HG03457 (cell line): ENCODE measurements around the gene NGEF.
"Not testable (repeated sequence)": the region's sequence is repeated elsewhere in the genome, so short reads cannot be mapped to it uniquely, and the experiment has no call there.

Experiments used
- ATAC-seq: cut with Tn5 transposase; IDR thresholded peaks from one replicate; pipeline ENCODE4 v1.9.1; 2021; ENCODE audit warnings: moderate number of reproducible peaks; ENCODE audit not compliant: unreplicated experiment

Gene NGEF, protein sequence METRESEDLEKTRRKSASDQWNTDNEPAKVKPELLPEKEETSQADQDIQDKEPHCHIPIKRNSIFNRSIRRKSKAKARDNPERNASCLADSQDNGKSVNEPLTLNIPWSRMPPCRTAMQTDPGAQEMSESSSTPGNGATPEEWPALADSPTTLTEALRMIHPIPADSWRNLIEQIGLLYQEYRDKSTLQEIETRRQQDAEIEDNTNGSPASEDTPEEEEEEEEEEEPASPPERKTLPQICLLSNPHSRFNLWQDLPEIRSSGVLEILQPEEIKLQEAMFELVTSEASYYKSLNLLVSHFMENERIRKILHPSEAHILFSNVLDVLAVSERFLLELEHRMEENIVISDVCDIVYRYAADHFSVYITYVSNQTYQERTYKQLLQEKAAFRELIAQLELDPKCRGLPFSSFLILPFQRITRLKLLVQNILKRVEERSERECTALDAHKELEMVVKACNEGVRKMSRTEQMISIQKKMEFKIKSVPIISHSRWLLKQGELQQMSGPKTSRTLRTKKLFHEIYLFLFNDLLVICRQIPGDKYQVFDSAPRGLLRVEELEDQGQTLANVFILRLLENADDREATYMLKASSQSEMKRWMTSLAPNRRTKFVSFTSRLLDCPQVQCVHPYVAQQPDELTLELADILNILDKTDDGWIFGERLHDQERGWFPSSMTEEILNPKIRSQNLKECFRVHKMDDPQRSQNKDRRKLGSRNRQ

DNA sequence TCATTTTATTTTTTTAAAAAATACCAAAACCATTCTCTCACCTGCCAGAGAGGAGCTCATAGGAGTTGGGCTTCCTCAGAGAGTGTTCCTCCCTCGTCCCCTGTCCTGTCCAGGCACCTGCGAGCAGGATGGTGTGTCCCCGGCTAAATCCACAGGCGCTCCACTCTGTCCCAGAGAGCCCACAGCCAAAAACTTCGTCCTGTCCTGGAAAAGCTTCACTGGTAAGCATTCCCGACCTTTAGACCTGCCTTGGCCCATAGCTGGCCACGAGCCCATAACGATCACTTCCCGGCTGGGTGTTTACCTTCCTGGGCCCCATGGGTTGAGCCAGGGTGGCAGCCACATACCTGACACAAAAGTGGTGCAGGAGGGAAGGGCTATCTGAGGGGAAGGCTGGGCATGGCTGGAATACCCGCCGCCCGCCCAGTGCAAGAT lies at the start of gene NGEF:
Gene NGEF (minus strand): TSS at position 230 of the 435 bp plus-strand sequence. CDS start 38,366 bp downstream, outside the sequence.
- no peak for ATAC-seq

DNA sequence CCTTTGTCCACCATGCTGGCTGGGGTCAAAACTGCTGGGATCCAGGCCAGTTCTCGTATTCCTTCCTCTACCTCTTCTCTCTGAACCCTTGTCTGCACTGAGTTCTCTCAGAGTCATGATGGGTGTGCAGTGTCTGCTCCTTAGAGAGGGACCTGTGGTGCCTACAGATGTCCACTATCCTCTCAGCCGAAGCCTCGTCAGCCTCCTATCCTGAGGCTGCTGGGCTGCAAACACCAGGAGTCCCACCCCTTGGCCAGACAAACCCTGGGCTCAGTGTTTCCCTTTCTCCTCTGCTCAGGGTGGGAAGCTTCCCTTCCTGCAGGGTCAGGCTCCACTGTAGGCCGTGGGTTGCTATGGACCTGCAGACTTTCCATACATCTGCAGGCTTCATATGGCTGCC lies 49.4 kb upstream of the NGEF start:
- no peak for ATAC-seq

GRCh38 chr2:233061591-233062450 lies 48.8 kb upstream of the NGEF start:
- ATAC-seq, result no peak

DNA sequence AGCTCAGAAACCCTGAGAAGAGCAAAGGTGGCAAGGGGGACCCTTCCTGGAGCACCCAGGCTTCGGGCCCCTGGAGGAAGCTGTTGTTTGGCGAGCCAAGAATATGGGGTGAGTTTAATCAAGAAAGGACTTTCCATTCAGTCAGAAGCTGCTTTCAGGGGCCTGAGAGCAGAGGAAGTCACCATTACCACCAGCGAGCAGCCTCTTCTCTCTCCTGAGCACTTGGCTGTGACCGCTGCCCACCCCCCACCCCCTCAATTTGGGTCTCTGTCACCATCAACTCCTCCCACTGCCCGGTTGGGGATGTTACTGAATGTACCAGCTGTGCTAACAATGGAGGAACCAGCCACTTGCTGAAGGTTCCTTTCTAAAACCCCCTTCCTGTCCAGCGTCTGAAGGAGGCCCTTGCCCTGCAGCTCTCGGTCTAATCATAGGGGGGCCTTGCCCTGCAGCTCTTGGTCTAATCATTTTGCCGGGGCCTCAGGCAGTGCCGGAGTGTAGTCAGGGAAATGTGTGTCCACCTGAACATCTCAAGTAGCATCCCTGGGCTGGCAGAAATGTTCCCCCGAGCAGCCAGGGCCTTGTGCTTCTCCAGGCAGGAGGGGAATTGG lies 48.0 kb upstream of the NGEF start:
- ATAC-seq, result no peak

DNA sequence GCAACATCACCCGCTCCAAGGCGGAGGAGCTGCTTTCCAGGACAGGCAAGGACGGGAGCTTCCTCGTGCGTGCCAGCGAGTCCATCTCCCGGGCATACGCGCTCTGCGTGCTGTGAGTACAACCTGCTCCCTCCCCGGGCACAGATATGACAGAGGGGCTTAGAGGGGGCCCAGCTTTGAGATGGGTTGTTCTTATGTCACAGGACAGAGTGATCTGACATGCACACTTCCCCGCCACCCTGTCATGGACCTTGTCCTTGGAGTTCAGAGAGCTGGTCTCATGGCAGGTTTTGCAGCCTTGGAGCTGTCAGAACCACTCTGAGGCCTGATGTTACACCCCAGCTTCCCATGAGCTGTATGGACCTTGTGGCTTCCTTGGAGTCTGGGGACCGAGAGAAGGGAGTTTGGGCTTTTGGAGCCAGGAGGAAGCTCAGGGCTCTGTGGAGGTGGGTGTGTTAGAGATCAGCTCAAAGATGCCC lies 47.5 kb upstream of the NGEF start:
- no peak for ATAC-seq

DNA sequence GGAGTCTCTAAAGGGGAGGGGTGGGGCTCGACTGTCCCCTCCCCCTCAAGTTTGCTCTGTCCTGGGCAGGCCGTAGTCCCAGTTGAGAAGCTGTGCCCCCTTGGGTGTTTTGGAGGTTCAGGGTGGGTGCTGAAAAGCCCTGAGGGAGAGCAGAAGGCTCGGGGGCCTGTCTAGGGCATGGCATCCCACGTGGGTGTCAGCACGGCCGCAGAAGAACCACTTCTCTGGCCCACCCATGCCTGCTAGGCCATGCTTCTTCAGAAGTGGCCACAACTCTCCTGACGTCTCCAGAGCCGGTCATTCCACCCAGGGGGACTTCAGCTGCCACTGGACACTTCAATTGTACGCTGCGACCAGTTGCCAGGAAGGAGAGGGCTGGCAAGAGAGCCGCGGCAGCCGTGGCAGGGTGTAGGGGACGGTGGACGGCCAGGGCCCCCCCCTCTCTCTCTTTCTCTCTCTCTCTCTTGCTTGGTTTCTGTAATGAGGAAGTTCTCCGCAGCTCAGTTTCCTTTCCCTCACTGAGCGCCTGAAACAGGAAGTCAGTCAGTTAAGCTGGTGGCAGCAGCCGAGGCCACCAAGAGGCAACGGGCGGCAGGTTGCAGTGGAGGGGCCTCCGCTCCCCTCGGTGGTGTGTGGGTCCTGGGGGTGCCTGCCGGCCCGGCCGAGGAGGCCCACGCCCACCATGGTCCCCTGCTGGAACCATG lies 46.9 kb upstream of the NGEF start, which contains the start of gene INPP5D:
Gene INPP5D (plus strand): TSS at position 546 of the 704 bp plus-strand sequence. CDS start 137 bp downstream, at position 683.
- peak; percentile 30 for ATAC-seq

DNA sequence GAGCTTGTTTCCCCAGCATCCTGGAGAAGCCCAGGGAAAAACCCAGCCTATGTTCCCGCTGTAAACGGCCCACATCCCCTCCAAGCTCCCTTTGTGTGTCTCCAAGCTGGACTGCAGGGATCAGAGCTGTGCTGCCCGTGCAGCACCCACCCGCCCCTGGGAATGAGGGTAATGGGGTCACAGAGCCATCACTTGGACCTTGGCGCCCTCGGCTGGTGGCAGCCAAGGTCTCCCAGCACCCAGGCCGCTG lies 46.4 kb upstream of the NGEF start:
- ATAC-seq, result no peak

DNA sequence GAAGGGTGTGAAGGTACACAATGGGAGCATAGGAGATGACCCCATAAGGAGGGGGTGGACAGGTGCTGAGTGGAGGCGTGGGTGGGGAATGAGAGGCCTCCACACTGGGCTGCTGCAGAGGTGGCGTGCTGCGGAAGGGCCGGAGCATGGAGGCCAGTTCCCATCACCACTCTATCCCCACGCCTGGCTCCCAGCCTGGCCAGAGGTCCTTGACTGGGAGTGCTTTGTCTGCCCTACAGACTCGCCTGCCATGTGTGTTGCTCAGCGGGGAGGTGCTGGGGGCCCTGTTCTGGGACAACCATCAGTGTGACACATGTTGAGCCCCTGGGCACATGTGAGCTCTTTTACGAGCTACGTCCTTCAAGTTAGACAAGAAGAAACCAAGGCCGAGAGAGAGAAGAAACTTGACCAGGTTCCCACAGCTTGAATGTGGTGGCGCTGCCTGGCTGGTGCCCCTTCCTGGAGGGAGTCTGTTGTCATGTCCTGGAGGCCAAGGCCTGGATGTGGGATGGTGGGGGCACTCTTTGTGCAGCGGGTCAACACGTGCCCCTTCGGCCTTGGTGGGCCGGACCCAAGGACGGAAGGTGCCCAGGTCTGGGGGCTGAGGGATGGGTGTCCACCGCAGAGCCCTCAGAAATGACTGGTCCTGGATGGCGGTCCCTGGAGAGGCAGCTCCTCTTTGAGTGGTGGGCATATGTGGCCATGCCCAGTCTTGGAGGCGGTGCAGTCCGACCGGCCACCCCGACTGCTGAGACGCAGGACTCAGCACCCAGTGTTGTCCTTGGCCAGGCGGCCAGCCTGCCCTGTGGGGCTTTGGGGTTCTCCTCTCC lies 45.9 kb upstream of the NGEF start:
- no peak for ATAC-seq

DNA sequence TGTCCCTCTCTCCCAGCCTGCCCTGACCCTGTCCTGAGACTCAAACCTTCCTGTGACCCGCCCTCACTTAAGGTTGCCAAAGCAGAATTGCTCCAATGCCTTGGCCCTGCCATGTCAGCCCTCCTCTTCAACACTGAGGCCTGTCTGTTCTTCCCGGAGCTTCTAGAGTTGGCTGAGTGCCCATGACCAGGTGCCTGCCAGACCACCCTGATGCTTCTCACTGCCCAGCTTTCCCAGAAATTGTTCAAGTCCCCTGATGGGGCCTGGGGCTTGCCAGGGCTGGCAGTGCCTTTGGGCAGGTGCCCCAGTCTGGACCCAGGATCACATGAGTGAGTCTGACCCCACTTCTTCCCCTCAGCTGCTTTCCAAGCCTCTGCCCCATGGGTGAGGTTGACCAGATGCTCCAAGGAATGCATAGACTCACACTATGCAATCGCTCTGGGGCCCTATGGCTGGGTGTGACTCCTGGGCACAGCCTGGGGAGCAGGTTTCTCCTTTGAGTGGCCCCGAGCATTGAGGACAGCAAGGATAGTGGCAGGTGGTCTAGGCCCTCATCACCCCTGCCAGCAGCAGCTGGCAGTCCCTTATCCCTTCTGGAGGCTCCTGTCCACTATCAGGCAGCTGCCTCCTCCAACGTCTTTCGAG lies 44.0 kb upstream of the NGEF start:
- ATAC-seq, result no peak

- no peak for ATAC-seq
Measured at GRCh38 chr2:233055362-233055761, 42.3 kb upstream of the NGEF start.

- no peak for ATAC-seq
Measured at GRCh38 chr2:233053928-233054784, 41.1 kb upstream of the NGEF start.

GRCh38 chr2:233052517-233052916 lies 39.5 kb upstream of the NGEF start:
- not testable (repeated sequence) for ATAC-seq

GRCh38 chr2:233051241-233052149 lies 38.4 kb upstream of the NGEF start:
- no peak for ATAC-seq

- no peak for ATAC-seq
Measured at GRCh38 chr2:233049194-233049761, 36.2 kb upstream of the NGEF start.

- no peak for ATAC-seq
Measured at GRCh38 chr2:233048569-233049193, 35.6 kb upstream of the NGEF start.

- ATAC-seq, result no peak
Measured at GRCh38 chr2:233047667-233048066, 34.6 kb upstream of the NGEF start.
